MM.1S (cell line): ENCODE measurements around the gene SPOCK1.

Experiments used
- DNase-seq: peaks from one replicate; pipeline ENCODE4 v3.0.0-alpha.2; 2015
- H2AFZ ChIP-seq: fragments of 300-600 bp; sonication (generic); 2 replicates; pipeline ENCODE4 v1.6.0; 2016; ENCODE audit warnings: antibody characterized with exemption, low read length
- H3F3A ChIP-seq: fragments of 300-600 bp; sonication (generic); 2 replicates; pipeline ENCODE4 v1.6.1; 2016; ENCODE audit warnings: mild to moderate bottlenecking, antibody characterized with exemption, low read length, moderate library complexity, mixed read lengths; ENCODE audit not compliant: insufficient read depth
- H3K27ac ChIP-seq: fragments of 300-600 bp; sonication (generic); 2 replicates; pipeline ENCODE4 v1.5.1; 2016; ENCODE audit warnings: mild to moderate bottlenecking, low read length
- H3K27me3 ChIP-seq: fragments of 300-600 bp; sonication (generic); replicated peaks from 2 replicates; pipeline ENCODE4 v1.6.0; 2016; ENCODE audit warnings: low read length; ENCODE audit not compliant: insufficient read depth
- H3K36me3 ChIP-seq: fragments of 300-600 bp; sonication (generic); replicated peaks from 2 replicates; pipeline ENCODE4 v1.6.1; 2016; ENCODE audit warnings: mild to moderate bottlenecking, low read length, mixed read lengths; ENCODE audit not compliant: insufficient read depth
- H3K4me1 ChIP-seq: fragments of 300-600 bp; sonication (generic); 2 replicates; pipeline ENCODE4 v1.6.1; 2016; ENCODE audit warnings: low read length, mixed read lengths
- H3K4me2 ChIP-seq: fragments of 300-600 bp; sonication (generic); 2 replicates; pipeline ENCODE4 v1.6.0; 2016; ENCODE audit warnings: low read depth, low read length
- H3K4me3 ChIP-seq: fragments of 300-600 bp; sonication (generic); 2 replicates; pipeline ENCODE4 v1.5.1; 2016; ENCODE audit warnings: low read length, mixed read lengths
- H3K79me2 ChIP-seq: fragments of 300-600 bp; sonication (generic); 2 replicates; pipeline ENCODE4 v1.6.1; 2016; ENCODE audit warnings: mixed run types, low read length, mixed read lengths
- H3K9ac ChIP-seq: fragments of 300-600 bp; sonication (generic); 2 replicates; pipeline ENCODE4 v1.6.1; 2016; ENCODE audit warnings: low read length, mixed read lengths
- H3K9me2 ChIP-seq: fragments of 300-600 bp; sonication (generic); replicated peaks from 2 replicates; pipeline ENCODE4 v1.6.1; 2016; ENCODE audit warnings: mild to moderate bottlenecking, low read length, mixed read lengths; ENCODE audit not compliant: insufficient read depth
- H3K9me3 ChIP-seq: fragments of 300-600 bp; sonication (generic); replicated peaks from 2 replicates; pipeline ENCODE4 v1.6.1; 2016; ENCODE audit warnings: mild to moderate bottlenecking, low read length, mixed read lengths; ENCODE audit not compliant: insufficient read depth
- H4K20me1 ChIP-seq: fragments of 300-600 bp; sonication (generic); 2 replicates; pipeline ENCODE4 v1.6.1; 2016; ENCODE audit warnings: mild to moderate bottlenecking, low read length, moderate library complexity, mixed read lengths; ENCODE audit not compliant: insufficient read depth
- EZH2 ChIP-seq: fragments of 300-600 bp; sonication (generic); optimal IDR thresholded peaks from 2 replicates; pipeline ENCODE3; 2017; ENCODE audit warnings: low read depth, mild to moderate bottlenecking, antibody characterized with exemption, low read length, mixed read lengths
- EZH2phosphoT487 ChIP-seq: fragments of 300-600 bp; sonication (generic); IDR thresholded peaks from 2 replicates; pipeline ENCODE4 v1.6.1; 2018; ENCODE audit warnings: antibody characterized with exemption, low read length
- TF ChIP-seq, protein P1 (sequence below): fragments of 300-600 bp; sonication (generic); IDR thresholded peaks from 2 replicates; pipeline ENCODE4 v1.5.1; 2016; ENCODE audit warnings: antibody characterized with exemption, low read length, mixed read lengths

SPOCK1 gene

DNA sequence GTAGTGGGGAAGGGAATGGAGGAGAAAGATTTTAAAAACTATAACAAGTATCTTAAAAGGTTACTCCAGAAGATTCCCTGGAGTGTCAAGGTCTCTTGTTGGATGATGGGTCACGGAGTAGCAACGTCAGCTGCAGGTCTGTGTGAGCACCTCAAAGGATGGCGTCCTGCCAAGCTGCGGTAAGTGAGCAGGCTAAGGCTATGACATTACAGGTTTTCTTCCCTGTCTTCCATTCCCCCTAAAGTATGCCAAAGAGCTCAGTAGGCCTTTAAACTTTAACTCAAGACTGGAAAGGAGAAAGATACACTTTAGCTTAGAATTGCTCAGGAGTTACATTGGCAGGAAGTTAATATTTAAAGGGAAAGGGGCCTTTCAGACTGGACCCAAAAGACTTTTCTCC is 17.5 kb downstream of the SPOCK1 start:
- Histone ChIP-seq H3K27me3 (no peaks in the 10 kb centered on the region), H3K9ac (no peak overlapping the region), H3K79me2 (no peaks in the 10 kb centered on the region), H3K4me2 (no peak overlapping the region), H3K4me3 (no peak overlapping the region), H3K27ac (no peak overlapping the region), H3K4me1 (no peaks in the 10 kb centered on the region), H2AFZ (no peak overlapping the region), H3F3A (no peaks in the 10 kb centered on the region), H3K9me2 (no peaks in the 10 kb centered on the region), H3K9me3 (no peaks in the 10 kb centered on the region), H4K20me1 (no peaks in the 10 kb centered on the region), H3K36me3 (no peaks in the 10 kb centered on the region)
- DNase-seq, result no peak
- TF ChIP-seq EZH2 (no peak), EZH2phosphoT487 (no peak)
- TF ChIP-seq, protein P1, sequence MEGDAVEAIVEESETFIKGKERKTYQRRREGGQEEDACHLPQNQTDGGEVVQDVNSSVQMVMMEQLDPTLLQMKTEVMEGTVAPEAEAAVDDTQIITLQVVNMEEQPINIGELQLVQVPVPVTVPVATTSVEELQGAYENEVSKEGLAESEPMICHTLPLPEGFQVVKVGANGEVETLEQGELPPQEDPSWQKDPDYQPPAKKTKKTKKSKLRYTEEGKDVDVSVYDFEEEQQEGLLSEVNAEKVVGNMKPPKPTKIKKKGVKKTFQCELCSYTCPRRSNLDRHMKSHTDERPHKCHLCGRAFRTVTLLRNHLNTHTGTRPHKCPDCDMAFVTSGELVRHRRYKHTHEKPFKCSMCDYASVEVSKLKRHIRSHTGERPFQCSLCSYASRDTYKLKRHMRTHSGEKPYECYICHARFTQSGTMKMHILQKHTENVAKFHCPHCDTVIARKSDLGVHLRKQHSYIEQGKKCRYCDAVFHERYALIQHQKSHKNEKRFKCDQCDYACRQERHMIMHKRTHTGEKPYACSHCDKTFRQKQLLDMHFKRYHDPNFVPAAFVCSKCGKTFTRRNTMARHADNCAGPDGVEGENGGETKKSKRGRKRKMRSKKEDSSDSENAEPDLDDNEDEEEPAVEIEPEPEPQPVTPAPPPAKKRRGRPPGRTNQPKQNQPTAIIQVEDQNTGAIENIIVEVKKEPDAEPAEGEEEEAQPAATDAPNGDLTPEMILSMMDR, result no peak

DNA sequence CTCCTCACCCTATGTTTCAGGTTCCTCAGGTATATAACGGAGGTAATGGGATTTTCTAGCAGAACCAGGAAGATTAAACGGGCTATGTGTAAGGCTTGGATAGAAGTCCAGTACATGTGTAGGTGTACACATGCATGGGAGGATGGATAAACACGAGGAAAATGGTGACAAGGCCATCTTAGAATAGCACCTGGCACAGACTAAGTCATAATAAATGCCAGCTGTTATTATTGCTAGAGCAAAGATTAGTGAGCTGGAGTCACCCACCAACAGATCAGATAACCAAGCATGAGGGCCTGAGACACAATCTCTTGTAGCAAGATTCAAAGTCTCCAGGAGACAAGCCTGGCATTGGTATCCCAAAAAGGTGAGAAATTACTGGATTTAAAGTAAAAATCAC is 21.1 kb downstream of the SPOCK1 start:
- Histone ChIP-seq H3K4me1 (no peaks in the 10 kb centered on the region), H3K9me3 (no peaks in the 10 kb centered on the region), H4K20me1 (no peaks in the 10 kb centered on the region), H3K36me3 (no peaks in the 10 kb centered on the region), H3K9ac (no peak overlapping the region), H3F3A (no peaks in the 10 kb centered on the region), H3K79me2 (no peaks in the 10 kb centered on the region), H3K4me3 (no peak overlapping the region), H3K4me2 (no peak overlapping the region), H3K27ac (no peak overlapping the region), H2AFZ (no peak overlapping the region), H3K27me3 (no peaks in the 10 kb centered on the region), H3K9me2 (no peaks in the 10 kb centered on the region)
- DNase-seq, result no peak
- TF ChIP-seq, protein P1, result no peak
- no peak for TF ChIP-seq EZH2
- no peak for TF ChIP-seq EZH2phosphoT487

DNA sequence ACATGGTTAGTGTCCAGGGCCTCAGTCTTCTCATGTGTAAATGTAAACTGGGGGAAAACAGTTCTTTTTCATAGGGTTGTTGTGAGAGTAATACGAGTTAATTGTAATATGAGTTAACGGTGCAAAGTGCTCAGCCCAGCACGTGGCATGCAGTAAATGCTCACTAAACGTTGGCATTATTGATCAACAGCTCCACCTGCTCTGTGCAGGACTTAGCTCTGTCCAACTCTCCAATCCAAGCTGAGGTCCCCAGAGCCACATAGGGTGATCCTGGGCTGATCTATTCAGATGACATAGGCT is 28.3 kb downstream of the SPOCK1 start:
- no peak overlapping the region for H2AFZ ChIP-seq
- H3K36me3 ChIP-seq, result no peaks in the 10 kb centered on the region
- H3K9me3 ChIP-seq, result no peaks in the 10 kb centered on the region
- TF ChIP-seq EZH2 (no peak), EZH2phosphoT487 (no peak)
- TF ChIP-seq, protein P1, result no peak
- no peak overlapping the region for H3K27ac ChIP-seq
- no peaks in the 10 kb centered on the region for H3K27me3 ChIP-seq
- H3F3A ChIP-seq, result no peaks in the 10 kb centered on the region
- no peak overlapping the region for H3K9ac ChIP-seq
- H3K4me1 ChIP-seq, result no peaks in the 10 kb centered on the region
- H3K4me2 ChIP-seq, result no peak overlapping the region
- H3K9me2 ChIP-seq, result no peaks in the 10 kb centered on the region
- H3K4me3 ChIP-seq, result no peak overlapping the region
- no peak for DNase-seq
- H4K20me1 ChIP-seq, result no peaks in the 10 kb centered on the region
- no peaks in the 10 kb centered on the region for H3K79me2 ChIP-seq
